Measurements from ENCODE around the gene NUDC. TPM values are rescaled to one million over a fixed set of nuclear protein-coding genes. Genes with fewer than 3 reads are reported as not detected.
A peak's percentile ranks its signal among the peaks of the same experiment; 100 is the strongest.

NUDC gene
- total and polyA plus RNA-seq, 2 of the 13 experiments (the other 11 are each of a cell fraction or from before 2014, with no cell fraction given): 34.7 to 104 TPM

GRCh38 chr1:26921540-26922430 lies at the start of gene NUDC (continued):
- TF ChIP-seq PAXIP1 (CRISPR knock-in tag; conservative IDR thresholded peaks at IDR 0.05) (peak; percentile 44), ZNF724P (CRISPR knock-in tag; IDR thresholded peaks at IDR 0.05; ENCODE audit: borderline replicate concordance) (peak; percentile 72; the same call in 1 of the 2 replicates), GLI4 (CRISPR knock-in tag; IDR thresholded peaks at IDR 0.05; ENCODE audit: borderline replicate concordance) (peak; percentile 60), ZXDC (CRISPR knock-in tag; IDR thresholded peaks at IDR 0.05) (peak; percentile 91; the same call in 1 of the 2 replicates), CEBPZ (IDR thresholded peaks at IDR 0.05; ENCODE audit: low read length) (no peak), NR2C2 (CRISPR knock-in tag; IDR thresholded peaks at IDR 0.05; ENCODE audit: borderline replicate concordance) (no peak), ZNF362 (CRISPR knock-in tag; IDR thresholded peaks at IDR 0.05; ENCODE audit: borderline replicate concordance) (no peak; the same call in 1 of the 2 replicates), MLLT10 (CRISPR knock-in tag; IDR thresholded peaks at IDR 0.05) (no peak), ELF4 (CRISPR knock-in tag; IDR thresholded peaks at IDR 0.05; ENCODE audit: borderline replicate concordance) (no peak), ZNF792 (CRISPR knock-in tag; IDR thresholded peaks at IDR 0.05) (0 out of 2 replicates have a peak, but pooled peaks have one; percentile 32), POLR2AphosphoS5 (IDR thresholded peaks at IDR 0.05; ENCODE audit: low read depth, low read length) (peak; percentile 72), ZBTB37 (CRISPR knock-in tag; IDR thresholded peaks at IDR 0.05) (no peak)

Measured in HepG2 (cell line).